H9 (cell line): ENCODE measurements around the gene GATA5. TPM values are rescaled to one million over a fixed set of nuclear protein-coding genes. Genes with fewer than 3 reads are reported as not detected.

ENCODE experiments used
- DNase-seq: peaks from one replicate; pipeline ENCODE4 v3.0.0-alpha.2; 2017
- H2AFZ ChIP-seq: one replicate; pipeline ENCODE4 v1.6.1; 2013; ENCODE audit warnings: mild to moderate bottlenecking, low read length, control low read depth, moderate library complexity
- H2AK5ac ChIP-seq: 2 replicates; pipeline ENCODE4 v1.6.1; 2013; ENCODE audit warnings: low read length, control low read depth, mixed read lengths; ENCODE audit not compliant: insufficient read length
- H2BK120ac ChIP-seq: one replicate; pipeline ENCODE4 v1.6.1; 2013; ENCODE audit warnings: low read depth, mild to moderate bottlenecking, low read length, control low read depth, inconsistent platforms; ENCODE audit not compliant: poor library complexity, severe bottlenecking
- H2BK12ac ChIP-seq: 2 replicates; pipeline ENCODE4 v1.6.1; 2013; ENCODE audit warnings: low read length, control low read depth, mixed read lengths, low read depth; ENCODE audit not compliant: insufficient read length
- H2BK15ac ChIP-seq: 2 replicates; pipeline ENCODE4 v1.6.1; 2013; ENCODE audit warnings: low read depth, low read length, control low read depth
- H2BK20ac ChIP-seq: one replicate; pipeline ENCODE4 v1.6.1; 2013; ENCODE audit warnings: low read depth, mild to moderate bottlenecking, low read length, control low read depth, inconsistent platforms; ENCODE audit not compliant: poor library complexity, severe bottlenecking
- H2BK5ac ChIP-seq: 2 replicates; pipeline ENCODE4 v1.6.1; 2013; ENCODE audit warnings: low read length, control low read depth, mixed read lengths; ENCODE audit not compliant: insufficient read length
- H3K14ac ChIP-seq: 2 replicates; pipeline ENCODE4 v1.6.1; 2013; ENCODE audit warnings: low read length, control low read depth; ENCODE audit not compliant: insufficient read depth
- H3K18ac ChIP-seq: 2 replicates; pipeline ENCODE4 v1.6.1; 2013; ENCODE audit warnings: low read depth, mild to moderate bottlenecking, mixed read lengths, low read length, control low read depth; ENCODE audit not compliant: insufficient read length
- H3K23ac ChIP-seq: 2 replicates; pipeline ENCODE4 v1.6.1; 2013; ENCODE audit warnings: low read length, control low read depth, mixed read lengths, low read depth; ENCODE audit not compliant: insufficient read length
- H3K23me2 ChIP-seq: 2 replicates; pipeline ENCODE4 v1.6.1; 2013; ENCODE audit warnings: low read depth, mild to moderate bottlenecking, mixed read lengths, low read length, control low read depth; ENCODE audit not compliant: insufficient read length, poor library complexity, severe bottlenecking
- H3K27ac ChIP-seq: 2 replicates; pipeline ENCODE4 v1.5.1; 2013; ENCODE audit warnings: low read length, control low read depth, mixed read lengths, low read depth; ENCODE audit not compliant: insufficient read length
- H3K27me3 ChIP-seq: 2 replicates; pipeline ENCODE4 v1.6.1; 2013; ENCODE audit warnings: low read length, control low read depth, inconsistent platforms; ENCODE audit not compliant: insufficient read depth
- H3K4ac ChIP-seq: 2 replicates; pipeline ENCODE4 v1.6.1; 2013; ENCODE audit warnings: low read depth, mild to moderate bottlenecking, control low read depth, inconsistent platforms, low read length, moderate library complexity
- H3K4me1 ChIP-seq: 2 replicates; pipeline ENCODE4 v1.6.1; 2013; ENCODE audit warnings: low read length, control low read depth, inconsistent platforms; ENCODE audit not compliant: insufficient read depth
- H3K4me2 ChIP-seq: 2 replicates; pipeline ENCODE4 v1.6.1; 2013; ENCODE audit warnings: low read length, control low read depth, mixed read lengths; ENCODE audit not compliant: insufficient read length, insufficient read depth
- H3K56ac ChIP-seq: 2 replicates; pipeline ENCODE4 v1.6.1; 2013; ENCODE audit warnings: low read depth, mild to moderate bottlenecking, mixed read lengths, low read length, control low read depth; ENCODE audit not compliant: insufficient read length
- H3K79me1 ChIP-seq: 2 replicates; pipeline ENCODE4 v1.6.1; 2013; ENCODE audit warnings: low read depth, mild to moderate bottlenecking, moderate library complexity, low read length, control low read depth, inconsistent platforms; ENCODE audit not compliant: insufficient read depth, poor library complexity, severe bottlenecking
- H3K79me2 ChIP-seq: 2 replicates; pipeline ENCODE4 v1.6.1; 2013; ENCODE audit warnings: low read length, control low read depth, inconsistent platforms; ENCODE audit not compliant: insufficient read depth
- H3K9ac ChIP-seq: 2 replicates; pipeline ENCODE4 v1.6.1; 2013; ENCODE audit warnings: low read length, control low read depth, mixed read lengths; ENCODE audit not compliant: insufficient read length; ENCODE audit errors: extremely low read depth
- H3K9me3 ChIP-seq: one replicate; pipeline ENCODE4 v1.6.1; 2013; ENCODE audit warnings: low read depth, low read length, inconsistent platforms; ENCODE audit not compliant: control insufficient read depth
- H3T11ph ChIP-seq: one replicate; pipeline ENCODE4 v1.6.1; 2013; ENCODE audit warnings: mild to moderate bottlenecking, low read length, control low read depth, inconsistent platforms
- H4K20me1 ChIP-seq: one replicate; pipeline ENCODE4 v1.6.1; 2013; ENCODE audit not compliant: control insufficient read depth, insufficient read length, insufficient read depth
- H4K5ac ChIP-seq: 2 replicates; pipeline ENCODE4 v1.6.1; 2013; ENCODE audit warnings: low read depth, mild to moderate bottlenecking, mixed read lengths, low read length, control low read depth; ENCODE audit not compliant: insufficient read length
- H4K8ac ChIP-seq: replicated peaks from 2 replicates; pipeline ENCODE4 v1.6.1; 2013; ENCODE audit warnings: low read length, control low read depth, mixed read lengths, low read depth; ENCODE audit not compliant: insufficient read length
- H4K91ac ChIP-seq: 2 replicates; pipeline ENCODE4 v1.6.1; 2013; ENCODE audit warnings: low read depth, mild to moderate bottlenecking, moderate library complexity, mixed read lengths, low read length, control low read depth; ENCODE audit not compliant: insufficient read length
- H3K27ac Mint-ChIP-seq, 3 experiments: 2 replicates in 2 of 3; 3 replicates in 1 of 3; pipeline ENCODE4 v1.8.0; 2020 to 2021; ENCODE audit warnings: mixed read lengths in 3 of 3, mild to moderate bottlenecking in 1 of 3, moderate library complexity in 1 of 3
- H3K27me3 Mint-ChIP-seq: 2 replicates; pipeline ENCODE4 v1.8.0; 2021; ENCODE audit warnings: low read depth, mild to moderate bottlenecking, moderate library complexity, mixed read lengths
- H3K36me3 Mint-ChIP-seq, 3 experiments: 2 replicates in 2 of 3; 3 replicates in 1 of 3; pipeline ENCODE4 v1.8.0; 2020 to 2021; ENCODE audit warnings: low read depth in 3 of 3, mixed read lengths in 3 of 3; ENCODE audit not compliant: insufficient read depth in 1 of 3
- H3K4me1 Mint-ChIP-seq, 2 experiments: 2 replicates each; pipeline ENCODE4 v1.8.0; 2020; ENCODE audit warnings: mixed read lengths in 2 of 2
- H3K4me3 Mint-ChIP-seq, 2 experiments: 2 replicates in 1 of 2; 3 replicates in 1 of 2; pipeline ENCODE4 v1.8.0; 2020 to 2021; ENCODE audit warnings: mild to moderate bottlenecking in 2 of 2, mixed read lengths in 2 of 2, moderate library complexity in 1 of 2
- H3K9me3 Mint-ChIP-seq, 2 experiments: 2 replicates in 1 of 2; 3 replicates in 1 of 2; pipeline ENCODE4 v1.8.0; 2020; ENCODE audit warnings: mild to moderate bottlenecking in 2 of 2, mixed read lengths in 2 of 2, moderate library complexity in 1 of 2
- CTCF ChIP-seq: fragments of 200-600 bp; sonication (generic); conservative IDR thresholded peaks from 3 replicates; pipeline ENCODE4 v1.8.0; 2021; ENCODE audit warnings: antibody characterized with exemption, mild to moderate bottlenecking
- WGBS: extraction: QIAGEN DNeasy Blood & Tissue Kit; methylation state at CpG from one replicate; pipeline ENCODE4 v1.1.7; 2013; ENCODE audit warnings: missing lambda C conversion rate, low lambda C conversion rate, mixed read lengths; ENCODE audit not compliant: insufficient read length; ENCODE audit errors: extremely low coverage; 5-methylcytosine and 5-hydroxymethylcytosine counted together
- total RNA-seq: library from RNA; stranded (reverse); gene quantifications from 2 replicates; pipeline ENCODE4 v1.2.1, GENCODE V29; 2021

GATA5 gene
- total RNA-seq, 1 experiment from 2014 or later: 0.24 TPM

DNA sequence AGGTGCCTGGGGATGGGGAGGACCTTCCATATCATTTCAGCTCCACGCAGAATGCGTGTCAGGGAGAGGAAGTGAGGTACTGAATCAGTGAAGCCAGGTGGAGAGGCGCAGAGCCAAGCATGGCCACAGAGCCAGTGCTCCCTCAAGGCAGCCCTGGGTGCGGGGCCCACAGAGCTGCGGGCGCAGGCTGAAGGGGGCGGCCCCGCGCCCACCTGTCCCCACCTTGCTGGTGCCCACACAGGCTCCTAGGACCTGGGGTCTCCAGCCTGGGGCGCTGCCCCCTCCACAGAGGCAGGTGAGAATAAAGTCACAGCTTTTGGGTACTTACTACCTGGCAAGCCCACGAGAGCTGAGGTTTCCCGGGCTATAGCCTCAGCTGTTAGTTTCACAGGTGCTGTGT lies 40.0 kb upstream of the GATA5 start:
- no peaks in the 10 kb centered on the region for H3K9me3 ChIP-seq
- H3K4me1 ChIP-seq: no peaks in the 10 kb centered on the region
- Mint-ChIP-seq H3K9me3 (no peaks in the 10 kb centered on the region), H3K4me1 (peaks cover 0 to 3% of the 10 kb centered on the region in 2 experiments; a peak in 1 of 4 replicates), H3K36me3 (no peaks in the 10 kb centered on the region), H3K4me3 (no peak overlapping the region), H3K27ac (peak overlapping the region in 1 of 3 experiments; percentile 55; a peak in 1 of 7 replicates), H3K27me3 (peaks cover 1% of the 10 kb centered on the region)
- no peak for TF ChIP-seq CTCF
- no peak overlapping the region for H3K23ac ChIP-seq
- no peak overlapping the region for H2BK5ac ChIP-seq
- no peaks in the 10 kb centered on the region for H3K27me3 ChIP-seq
- no peak overlapping the region for H4K91ac ChIP-seq
- no peaks in the 10 kb centered on the region for H4K20me1 ChIP-seq
- no peak overlapping the region for H2BK12ac ChIP-seq
- H3K23me2 ChIP-seq: no peaks in the 10 kb centered on the region
- no peak overlapping the region for H3T11ph ChIP-seq
- H3K56ac ChIP-seq: no peak overlapping the region
- H3K79me2 ChIP-seq: no peaks in the 10 kb centered on the region
- H3K14ac ChIP-seq: no peak overlapping the region
- no peak overlapping the region for H4K8ac ChIP-seq
- no peak overlapping the region for H4K5ac ChIP-seq
- no peaks in the 10 kb centered on the region for H3K79me1 ChIP-seq
- H3K18ac ChIP-seq: no peak overlapping the region
- DNase-seq: no peak
- H3K4ac ChIP-seq: no peak overlapping the region
- no peak overlapping the region for H3K4me2 ChIP-seq
- H3K27ac ChIP-seq: no peak overlapping the region
- H3K9ac ChIP-seq: no peak overlapping the region
- no peak overlapping the region for H2BK15ac ChIP-seq
- H2BK20ac ChIP-seq: no peak overlapping the region
- no peak overlapping the region for H2AK5ac ChIP-seq
- no CpG with 5 or more reads among the region's 12 CpGs for WGBS
- H2BK120ac ChIP-seq: no peak overlapping the region
- H2AFZ ChIP-seq: no peak overlapping the region
